Activated naive CD4-positive, alpha-beta T cell treated with anti-CD3 and anti-CD28 coated beads, Interleukin-2, amount 50 U/mL, for 72 hours (primary cell): ENCODE data around the gene MYH7. TPM values are rescaled to one million over a fixed set of nuclear protein-coding genes. Genes with fewer than 3 reads are reported as not detected.
A peak's percentile ranks its signal among the peaks of the same experiment; 100 is the strongest.

Experiments used
- ATAC-seq, 2 donors: fragments of 150-1000 bp; cut with Tn5 transposase; 2 replicates each; pipeline ENCODE4 v1.10.0; 2021; ENCODE audit warnings: mild to moderate bottlenecking in 2 of 2, moderate library complexity in 2 of 2
- DNase-seq, 2 donors: peaks; one replicate each; pipeline ENCODE4 v3.0.0; 2021 to 2022; ENCODE audit warnings: low spot score in 2 of 2
- H3K27ac Mint-ChIP-seq, 2 donors: one replicate each; pipeline ENCODE4 v1.8.0; 2022; ENCODE audit warnings: mild to moderate bottlenecking in 2 of 2, mixed read lengths in 2 of 2
- H3K36me3 Mint-ChIP-seq, 2 donors: one replicate each; pipeline ENCODE4 v1.8.0; 2022; ENCODE audit warnings: mixed read lengths in 2 of 2
- H3K9me3 Mint-ChIP-seq, 2 donors: one replicate each; pipeline ENCODE4 v1.8.0; 2022; ENCODE audit warnings: mixed read lengths in 2 of 2
- total RNA-seq, 2 donors: library from RNA; stranded (reverse); gene quantifications; one replicate each; pipeline ENCODE4 v1.2.3, GENCODE V29; 2022

The MYH7 gene
- total RNA-seq: not detected

GRCh38 chr14:23435543-23436326 lies at the start of gene MYH7:
TSS of gene MYH7 (minus strand) at chr14:23435660. CDS start at chr14:23433732, 1,928 bp downstream.
- no peak within 1 kb of the TSS for H3K27ac Mint-ChIP-seq

GRCh38 chr14:23483236-23483854 lies 47.9 kb upstream of the MYH7 start:
- Mint-ChIP-seq H3K36me3 (peaks cover 0 to 4% of the 10 kb centered on the region in 2 donors), H3K9me3 (no peaks in the 10 kb centered on the region), H3K27ac (peak overlapping the region in 1 of 2 donors; percentile 9)
- DNase-seq (peak in 1 of 2 donors; percentile 7), ATAC-seq (peak in 1 of 2 donors; percentile 63)

More at GRCh38 chr14:23435543-23436326, at the start of gene MYH7:
- H3K36me3 Mint-ChIP-seq: no peaks in the 10 kb centered on the region
- no peaks in the 10 kb centered on the region for H3K9me3 Mint-ChIP-seq
- ATAC-seq (no peak), DNase-seq (peak in 1 of 2 donors; percentile 34)

GRCh38 chr14:23482823-23483148 lies 47.3 kb upstream of the MYH7 start:
- peak overlapping the region in 1 of 2 donors; percentile 9 for H3K27ac Mint-ChIP-seq
- H3K9me3 Mint-ChIP-seq: no peaks in the 10 kb centered on the region
- DNase-seq: no peak
- ATAC-seq: no peak
- H3K36me3 Mint-ChIP-seq: peaks cover 0 to 9% of the 10 kb centered on the region in 2 donors

- Mint-ChIP-seq H3K36me3 (peaks cover 0 to 15% of the 10 kb centered on the region in 2 donors), H3K9me3 (no peaks in the 10 kb centered on the region)
These were observed 46.7 kb upstream of the MYH7 start for GRCh38 chr14:23481979-23482822.

GRCh38 chr14:23481362-23481970 lies 46.0 kb upstream of the MYH7 start:
- DNase-seq (no peak), ATAC-seq (no peak)
- no peaks in the 10 kb centered on the region for H3K9me3 Mint-ChIP-seq
- H3K27ac Mint-ChIP-seq: peak overlapping the region in 1 of 2 donors; percentile 27
- H3K36me3 Mint-ChIP-seq: peaks cover 0 to 19% of the 10 kb centered on the region in 2 donors

More at GRCh38 chr14:23481979-23482822, 46.7 kb upstream of the MYH7 start:
- peak in 1 of 2 donors; percentile 22 for ATAC-seq
- no peak overlapping the region for H3K27ac Mint-ChIP-seq
- no peak for DNase-seq

GRCh38 chr14:23478109-23478759 lies 42.8 kb upstream of the MYH7 start:
- ATAC-seq: no peak
- Mint-ChIP-seq H3K9me3 (no peaks in the 10 kb centered on the region), H3K36me3 (peaks cover 9 to 19% of the 10 kb centered on the region in 2 donors), H3K27ac (peak overlapping the region in 1 of 2 donors; percentile 48)
- peak in 1 of 2 donors; percentile 63 for DNase-seq

- H3K27ac Mint-ChIP-seq: peak overlapping the region in 1 of 2 donors; percentile 69
- peaks cover 4 to 9% of the 10 kb centered on the region in 2 donors for H3K36me3 Mint-ChIP-seq
- ATAC-seq (no peak), DNase-seq (no peak)
- H3K9me3 Mint-ChIP-seq: no peaks in the 10 kb centered on the region
These were observed 35.5 kb upstream of the MYH7 start for GRCh38 chr14:23470947-23471346.

- H3K9me3 Mint-ChIP-seq: no peaks in the 10 kb centered on the region
- no peak for DNase-seq
- peak; percentile 5 to 11 for ATAC-seq
- peaks cover 0 to 9% of the 10 kb centered on the region in 2 donors for H3K36me3 Mint-ChIP-seq
- H3K27ac Mint-ChIP-seq: no peak overlapping the region
These were observed 34.5 kb upstream of the MYH7 start for GRCh38 chr14:23469906-23470403.

- H3K36me3 Mint-ChIP-seq: peaks cover 0 to 9% of the 10 kb centered on the region in 2 donors
- DNase-seq (peak; percentile 90 to 94), ATAC-seq (peak; percentile 95 to 96)
- H3K27ac Mint-ChIP-seq: peak within 1 kb of the TSS in 1 of 2 donors; percentile 69
- no peaks in the 10 kb centered on the region for H3K9me3 Mint-ChIP-seq
These were observed 33.9 kb upstream of the MYH7 start, which contains the start of gene NGDN for GRCh38 chr14:23469127-23469905. TSS of gene NGDN (plus strand) at chr14:23469703. CDS start at chr14:23469716, 13 bp downstream.

GRCh38 chr14:23468704-23469126 lies 33.3 kb upstream of the MYH7 start:
- no peak overlapping the region for H3K27ac Mint-ChIP-seq
- ATAC-seq (peak in 1 of 2 donors; percentile 4), DNase-seq (no peak)
- no peaks in the 10 kb centered on the region for H3K9me3 Mint-ChIP-seq
- H3K36me3 Mint-ChIP-seq: peaks cover 0 to 9% of the 10 kb centered on the region in 2 donors

GRCh38 chr14:23465261-23465660 lies 29.8 kb upstream of the MYH7 start:
- Mint-ChIP-seq H3K27ac (no peak overlapping the region), H3K9me3 (no peaks in the 10 kb centered on the region), H3K36me3 (no peaks in the 10 kb centered on the region)
- ATAC-seq: no peak
- no peak for DNase-seq

GRCh38 chr14:23464700-23465099 lies 29.2 kb upstream of the MYH7 start:
- no peaks in the 10 kb centered on the region for H3K9me3 Mint-ChIP-seq
- no peak overlapping the region for H3K27ac Mint-ChIP-seq
- H3K36me3 Mint-ChIP-seq: no peaks in the 10 kb centered on the region
- ATAC-seq (no peak), DNase-seq (no peak)

- Mint-ChIP-seq H3K36me3 (no peaks in the 10 kb centered on the region), H3K9me3 (no peaks in the 10 kb centered on the region), H3K27ac (no peak overlapping the region)
- ATAC-seq (no peak), DNase-seq (no peak)
These were observed 25.5 kb upstream of the MYH7 start for GRCh38 chr14:23460960-23461359.

- Mint-ChIP-seq H3K9me3 (no peaks in the 10 kb centered on the region), H3K36me3 (no peaks in the 10 kb centered on the region), H3K27ac (no peak overlapping the region)
- no peak for ATAC-seq
- DNase-seq: no peak
These were observed 22.4 kb upstream of the MYH7 start for GRCh38 chr14:23457587-23458445.
